ENCODE data around the gene SBSN. TPM values are rescaled to one million over a fixed set of nuclear protein-coding genes. Genes with fewer than 3 reads are reported as not detected.

The SBSN gene
- total and polyA plus RNA-seq, 9 of the 15 experiments (the other 6 are each of a cell fraction or from before 2014, with no cell fraction given): 0.05 TPM; not detected in 8

DNA sequence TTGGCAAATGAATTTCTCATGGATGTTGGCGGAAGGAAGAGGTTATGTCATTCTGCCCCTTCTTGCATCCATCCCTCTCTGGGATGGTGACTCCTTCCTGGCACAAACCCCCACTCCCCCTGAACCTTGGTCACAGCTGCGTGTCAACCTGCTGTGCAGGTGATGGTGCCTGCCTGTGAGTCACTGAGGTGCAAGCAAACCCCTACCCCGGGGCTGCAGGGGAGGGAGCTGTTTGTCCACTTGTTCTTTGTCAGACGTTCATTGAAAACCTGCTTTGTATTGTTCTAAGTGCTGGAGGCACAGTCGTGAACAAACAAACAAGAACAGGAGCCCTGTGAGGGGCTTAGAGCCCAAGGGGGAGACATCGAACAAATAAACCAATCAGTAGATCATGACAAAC is 3.2 kb upstream of the SBSN start:
- CTCF ChIA-PET (ENCODE audit: low intra/inter-chr PET ratio): no interaction called here
- Histone ChIP-seq H2AFZ (ENCODE audit: low read depth, low read length) (no peak overlapping the region), H3K79me2 (ENCODE audit: control insufficient read depth, insufficient read depth, low read length) (no peaks in the 10 kb centered on the region), H3K9ac (ENCODE audit: insufficient read depth in 1 of 2, low read depth in 2 of 2, low read length in 2 of 2) (no peak overlapping the region), H3K4me1 (replicated peaks in 1 of 2; ENCODE audit: control insufficient read depth in 2 of 2, insufficient read depth in 2 of 2, low read length in 2 of 2) (peaks cover 3 to 15% of the 10 kb centered on the region in 2 experiments; a peak in 3 of 5 replicates), H4K20me1 (replicated peaks; ENCODE audit: control insufficient read depth, insufficient read depth, low read length) (peaks cover 11% of the 10 kb centered on the region), H3K27ac (ENCODE audit: extremely low read depth, low read depth, low read length) (no peak overlapping the region), H3K4me3 (no peak overlapping the region), H3K27me3 (ENCODE audit: control insufficient read depth in 2 of 2, insufficient read depth in 2 of 2, low read length in 2 of 2) (peaks cover 43 to 87% of the 10 kb centered on the region in 2 experiments), H3K36me3 (ENCODE audit: control insufficient read depth, insufficient read depth, low read length) (no peaks in the 10 kb centered on the region), H3K9me3 (replicated peaks; ENCODE audit: control insufficient read depth, insufficient read depth, low read depth, low read length) (no peaks in the 10 kb centered on the region), H3K9me1 (ENCODE audit: control insufficient read depth, insufficient read depth, low read length) (no peaks in the 10 kb centered on the region), H3K4me2 (ENCODE audit: insufficient read depth, low read length) (no peak overlapping the region)
- ATAC-seq (no peak), DNase-seq (ENCODE audit: extremely low read depth in 1 of 4, low spot score in 3 of 4) (no peak), FAIRE-seq (no peak)
- in situ Hi-C loops (cut with MboI): no loop called here
- intact Hi-C loops (cut with micrococcal nuclease): no loop called here
- POLR2A ChIA-PET: no interaction called here
- 2% methylated on average over 6 of the region's 6 CpGs for WGBS (ENCODE audit: insufficient coverage, low coverage, missing lambda C conversion rate)
- BruUV-seq (replicated peaks): no TSS peak
- no peak for TF ChIP-seq ZNF224 (CRISPR knock-in tag; IDR thresholded peaks at IDR 0.05)
- TF ChIP-seq KDM5B (IDR thresholded peaks at IDR 0.05; ENCODE audit: insufficient replicate concordance, low read depth, low read length): no peak
- TF ChIP-seq, protein P1, sequence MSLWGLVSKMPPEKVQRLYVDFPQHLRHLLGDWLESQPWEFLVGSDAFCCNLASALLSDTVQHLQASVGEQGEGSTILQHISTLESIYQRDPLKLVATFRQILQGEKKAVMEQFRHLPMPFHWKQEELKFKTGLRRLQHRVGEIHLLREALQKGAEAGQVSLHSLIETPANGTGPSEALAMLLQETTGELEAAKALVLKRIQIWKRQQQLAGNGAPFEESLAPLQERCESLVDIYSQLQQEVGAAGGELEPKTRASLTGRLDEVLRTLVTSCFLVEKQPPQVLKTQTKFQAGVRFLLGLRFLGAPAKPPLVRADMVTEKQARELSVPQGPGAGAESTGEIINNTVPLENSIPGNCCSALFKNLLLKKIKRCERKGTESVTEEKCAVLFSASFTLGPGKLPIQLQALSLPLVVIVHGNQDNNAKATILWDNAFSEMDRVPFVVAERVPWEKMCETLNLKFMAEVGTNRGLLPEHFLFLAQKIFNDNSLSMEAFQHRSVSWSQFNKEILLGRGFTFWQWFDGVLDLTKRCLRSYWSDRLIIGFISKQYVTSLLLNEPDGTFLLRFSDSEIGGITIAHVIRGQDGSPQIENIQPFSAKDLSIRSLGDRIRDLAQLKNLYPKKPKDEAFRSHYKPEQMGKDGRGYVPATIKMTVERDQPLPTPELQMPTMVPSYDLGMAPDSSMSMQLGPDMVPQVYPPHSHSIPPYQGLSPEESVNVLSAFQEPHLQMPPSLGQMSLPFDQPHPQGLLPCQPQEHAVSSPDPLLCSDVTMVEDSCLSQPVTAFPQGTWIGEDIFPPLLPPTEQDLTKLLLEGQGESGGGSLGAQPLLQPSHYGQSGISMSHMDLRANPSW (CRISPR knock-in tag; IDR thresholded peaks at IDR 0.05): no peak
- TF ChIP-seq, protein P2, sequence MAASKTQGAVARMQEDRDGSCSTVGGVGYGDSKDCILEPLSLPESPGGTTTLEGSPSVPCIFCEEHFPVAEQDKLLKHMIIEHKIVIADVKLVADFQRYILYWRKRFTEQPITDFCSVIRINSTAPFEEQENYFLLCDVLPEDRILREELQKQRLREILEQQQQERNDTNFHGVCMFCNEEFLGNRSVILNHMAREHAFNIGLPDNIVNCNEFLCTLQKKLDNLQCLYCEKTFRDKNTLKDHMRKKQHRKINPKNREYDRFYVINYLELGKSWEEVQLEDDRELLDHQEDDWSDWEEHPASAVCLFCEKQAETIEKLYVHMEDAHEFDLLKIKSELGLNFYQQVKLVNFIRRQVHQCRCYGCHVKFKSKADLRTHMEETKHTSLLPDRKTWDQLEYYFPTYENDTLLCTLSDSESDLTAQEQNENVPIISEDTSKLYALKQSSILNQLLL (CRISPR knock-in tag; IDR thresholded peaks at IDR 0.05; ENCODE audit: borderline replicate concordance): no peak
- TF ChIP-seq NCOA2 (IDR thresholded peaks at IDR 0.05; ENCODE audit: partially characterized antibody in 2 of 2): no peak
- TF ChIP-seq ZKSCAN8 (CRISPR knock-in tag; IDR thresholded peaks at IDR 0.05): no peak
- TF ChIP-seq ZNF133 (CRISPR knock-in tag; IDR thresholded peaks at IDR 0.05): no peak
- TF ChIP-seq CREBBP (IDR thresholded peaks at IDR 0.05; ENCODE audit: low read depth, low read length): no peak
- TF ChIP-seq SRF (CRISPR knock-in tag; IDR thresholded peaks at IDR 0.05): no peak
- TF ChIP-seq KLF13 (tag; IDR thresholded peaks at IDR 0.05; ENCODE audit: borderline replicate concordance, low read depth): no peak
- no peak for TF ChIP-seq SRSF3 (IDR thresholded peaks at IDR 0.05; ENCODE audit: insufficient read depth, low read length)
- TF ChIP-seq, protein P3, sequence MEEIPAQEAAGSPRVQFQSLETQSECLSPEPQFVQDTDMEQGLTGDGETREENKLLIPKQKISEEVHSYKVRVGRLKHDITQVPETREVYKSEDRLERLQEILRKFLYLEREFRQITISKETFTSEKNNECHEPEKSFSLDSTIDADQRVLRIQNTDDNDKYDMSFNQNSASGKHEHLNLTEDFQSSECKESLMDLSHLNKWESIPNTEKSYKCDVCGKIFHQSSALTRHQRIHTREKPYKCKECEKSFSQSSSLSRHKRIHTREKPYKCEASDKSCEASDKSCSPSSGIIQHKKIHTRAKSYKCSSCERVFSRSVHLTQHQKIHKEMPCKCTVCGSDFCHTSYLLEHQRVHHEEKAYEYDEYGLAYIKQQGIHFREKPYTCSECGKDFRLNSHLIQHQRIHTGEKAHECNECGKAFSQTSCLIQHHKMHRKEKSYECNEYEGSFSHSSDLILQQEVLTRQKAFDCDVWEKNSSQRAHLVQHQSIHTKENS (CRISPR knock-in tag; IDR thresholded peaks at IDR 0.05): no peak
- TF ChIP-seq, protein P4, sequence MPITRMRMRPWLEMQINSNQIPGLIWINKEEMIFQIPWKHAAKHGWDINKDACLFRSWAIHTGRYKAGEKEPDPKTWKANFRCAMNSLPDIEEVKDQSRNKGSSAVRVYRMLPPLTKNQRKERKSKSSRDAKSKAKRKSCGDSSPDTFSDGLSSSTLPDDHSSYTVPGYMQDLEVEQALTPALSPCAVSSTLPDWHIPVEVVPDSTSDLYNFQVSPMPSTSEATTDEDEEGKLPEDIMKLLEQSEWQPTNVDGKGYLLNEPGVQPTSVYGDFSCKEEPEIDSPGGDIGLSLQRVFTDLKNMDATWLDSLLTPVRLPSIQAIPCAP (CRISPR knock-in tag; IDR thresholded peaks at IDR 0.05; ENCODE audit: borderline replicate concordance): no peak
- TF ChIP-seq DIDO1 (tag; IDR thresholded peaks at IDR 0.05; ENCODE audit: low read depth): no peak
- TF ChIP-seq NFYB (IDR thresholded peaks at IDR 0.05; ENCODE audit: extremely low read depth, insufficient read length): no peak
- no peak for TF ChIP-seq ZNF146 (CRISPR knock-in tag; IDR thresholded peaks at IDR 0.05; ENCODE audit: unreplicated experiment)
- TF ChIP-seq TARDBP (IDR thresholded peaks at IDR 0.05): no peak
- TF ChIP-seq MIER1 (IDR thresholded peaks at IDR 0.05; ENCODE audit: low read depth): no peak

Measured in K562 (cell line).